ENCODE measurements around the gene LINGO1. TPM values are rescaled to one million over a fixed set of nuclear protein-coding genes. Genes with fewer than 3 reads are reported as not detected.

LINGO1 gene
- total RNA-seq, 1 experiment from 2014 or later = 51.3 TPM

DNA sequence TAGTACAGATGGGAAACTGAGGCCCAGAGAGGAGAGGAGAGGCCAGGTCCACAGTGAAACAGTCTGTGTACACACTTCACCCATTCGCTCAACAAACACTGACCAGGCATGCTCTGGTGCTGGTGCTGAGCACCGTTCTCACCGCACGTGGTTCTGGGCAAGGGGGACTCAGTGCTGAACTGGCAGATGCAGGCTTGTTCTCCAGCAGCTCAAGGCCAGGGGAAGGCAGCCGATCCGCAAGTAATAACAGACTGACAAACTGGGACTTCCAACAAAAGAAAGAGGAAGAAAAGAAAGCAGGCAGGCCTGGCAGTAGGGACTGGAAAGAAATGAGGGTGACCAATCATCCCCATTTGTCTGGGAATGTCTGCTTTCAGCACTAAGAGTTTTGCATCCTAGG, 25.6 kb upstream of the LINGO1 start:
- H3K27me3 Mint-ChIP-seq (ENCODE audit: low read depth) = peaks cover 4% of the 10 kb centered on the region; the same call in 1 of the 2 replicates
- POLR2A ChIA-PET = no interaction called here
- ATAC-seq = no peak
- H3K9me3 Mint-ChIP-seq = peaks cover 7% of the 10 kb centered on the region
- no peak overlapping the region for H3K27ac Mint-ChIP-seq
- TF ChIP-seq, protein P1, sequence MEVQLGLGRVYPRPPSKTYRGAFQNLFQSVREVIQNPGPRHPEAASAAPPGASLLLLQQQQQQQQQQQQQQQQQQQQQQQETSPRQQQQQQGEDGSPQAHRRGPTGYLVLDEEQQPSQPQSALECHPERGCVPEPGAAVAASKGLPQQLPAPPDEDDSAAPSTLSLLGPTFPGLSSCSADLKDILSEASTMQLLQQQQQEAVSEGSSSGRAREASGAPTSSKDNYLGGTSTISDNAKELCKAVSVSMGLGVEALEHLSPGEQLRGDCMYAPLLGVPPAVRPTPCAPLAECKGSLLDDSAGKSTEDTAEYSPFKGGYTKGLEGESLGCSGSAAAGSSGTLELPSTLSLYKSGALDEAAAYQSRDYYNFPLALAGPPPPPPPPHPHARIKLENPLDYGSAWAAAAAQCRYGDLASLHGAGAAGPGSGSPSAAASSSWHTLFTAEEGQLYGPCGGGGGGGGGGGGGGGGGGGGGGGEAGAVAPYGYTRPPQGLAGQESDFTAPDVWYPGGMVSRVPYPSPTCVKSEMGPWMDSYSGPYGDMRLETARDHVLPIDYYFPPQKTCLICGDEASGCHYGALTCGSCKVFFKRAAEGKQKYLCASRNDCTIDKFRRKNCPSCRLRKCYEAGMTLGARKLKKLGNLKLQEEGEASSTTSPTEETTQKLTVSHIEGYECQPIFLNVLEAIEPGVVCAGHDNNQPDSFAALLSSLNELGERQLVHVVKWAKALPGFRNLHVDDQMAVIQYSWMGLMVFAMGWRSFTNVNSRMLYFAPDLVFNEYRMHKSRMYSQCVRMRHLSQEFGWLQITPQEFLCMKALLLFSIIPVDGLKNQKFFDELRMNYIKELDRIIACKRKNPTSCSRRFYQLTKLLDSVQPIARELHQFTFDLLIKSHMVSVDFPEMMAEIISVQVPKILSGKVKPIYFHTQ (CRISPR knock-in tag; IDR thresholded peaks at IDR 0.05) = no peak
- TF ChIP-seq, protein P2, sequence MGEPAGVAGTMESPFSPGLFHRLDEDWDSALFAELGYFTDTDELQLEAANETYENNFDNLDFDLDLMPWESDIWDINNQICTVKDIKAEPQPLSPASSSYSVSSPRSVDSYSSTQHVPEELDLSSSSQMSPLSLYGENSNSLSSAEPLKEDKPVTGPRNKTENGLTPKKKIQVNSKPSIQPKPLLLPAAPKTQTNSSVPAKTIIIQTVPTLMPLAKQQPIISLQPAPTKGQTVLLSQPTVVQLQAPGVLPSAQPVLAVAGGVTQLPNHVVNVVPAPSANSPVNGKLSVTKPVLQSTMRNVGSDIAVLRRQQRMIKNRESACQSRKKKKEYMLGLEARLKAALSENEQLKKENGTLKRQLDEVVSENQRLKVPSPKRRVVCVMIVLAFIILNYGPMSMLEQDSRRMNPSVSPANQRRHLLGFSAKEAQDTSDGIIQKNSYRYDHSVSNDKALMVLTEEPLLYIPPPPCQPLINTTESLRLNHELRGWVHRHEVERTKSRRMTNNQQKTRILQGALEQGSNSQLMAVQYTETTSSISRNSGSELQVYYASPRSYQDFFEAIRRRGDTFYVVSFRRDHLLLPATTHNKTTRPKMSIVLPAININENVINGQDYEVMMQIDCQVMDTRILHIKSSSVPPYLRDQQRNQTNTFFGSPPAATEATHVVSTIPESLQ (CRISPR knock-in tag; IDR thresholded peaks at IDR 0.05) = no peak
- TF ChIP-seq, protein P3, sequence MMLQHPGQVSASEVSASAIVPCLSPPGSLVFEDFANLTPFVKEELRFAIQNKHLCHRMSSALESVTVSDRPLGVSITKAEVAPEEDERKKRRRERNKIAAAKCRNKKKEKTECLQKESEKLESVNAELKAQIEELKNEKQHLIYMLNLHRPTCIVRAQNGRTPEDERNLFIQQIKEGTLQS (CRISPR knock-in tag; conservative IDR thresholded peaks at IDR 0.05) = no peak
- TF ChIP-seq MYBL2 (CRISPR knock-in tag; IDR thresholded peaks at IDR 0.05) (no peak), TEAD1 (CRISPR knock-in tag; IDR thresholded peaks at IDR 0.05) (no peak), CREM (CRISPR knock-in tag; IDR thresholded peaks at IDR 0.05) (no peak), RELA (CRISPR knock-in tag; IDR thresholded peaks at IDR 0.05; ENCODE audit: borderline replicate concordance) (no peak), ZNF396 (CRISPR knock-in tag; IDR thresholded peaks at IDR 0.05; ENCODE audit: borderline replicate concordance) (no peak)
- TF ChIP-seq, protein P4, sequence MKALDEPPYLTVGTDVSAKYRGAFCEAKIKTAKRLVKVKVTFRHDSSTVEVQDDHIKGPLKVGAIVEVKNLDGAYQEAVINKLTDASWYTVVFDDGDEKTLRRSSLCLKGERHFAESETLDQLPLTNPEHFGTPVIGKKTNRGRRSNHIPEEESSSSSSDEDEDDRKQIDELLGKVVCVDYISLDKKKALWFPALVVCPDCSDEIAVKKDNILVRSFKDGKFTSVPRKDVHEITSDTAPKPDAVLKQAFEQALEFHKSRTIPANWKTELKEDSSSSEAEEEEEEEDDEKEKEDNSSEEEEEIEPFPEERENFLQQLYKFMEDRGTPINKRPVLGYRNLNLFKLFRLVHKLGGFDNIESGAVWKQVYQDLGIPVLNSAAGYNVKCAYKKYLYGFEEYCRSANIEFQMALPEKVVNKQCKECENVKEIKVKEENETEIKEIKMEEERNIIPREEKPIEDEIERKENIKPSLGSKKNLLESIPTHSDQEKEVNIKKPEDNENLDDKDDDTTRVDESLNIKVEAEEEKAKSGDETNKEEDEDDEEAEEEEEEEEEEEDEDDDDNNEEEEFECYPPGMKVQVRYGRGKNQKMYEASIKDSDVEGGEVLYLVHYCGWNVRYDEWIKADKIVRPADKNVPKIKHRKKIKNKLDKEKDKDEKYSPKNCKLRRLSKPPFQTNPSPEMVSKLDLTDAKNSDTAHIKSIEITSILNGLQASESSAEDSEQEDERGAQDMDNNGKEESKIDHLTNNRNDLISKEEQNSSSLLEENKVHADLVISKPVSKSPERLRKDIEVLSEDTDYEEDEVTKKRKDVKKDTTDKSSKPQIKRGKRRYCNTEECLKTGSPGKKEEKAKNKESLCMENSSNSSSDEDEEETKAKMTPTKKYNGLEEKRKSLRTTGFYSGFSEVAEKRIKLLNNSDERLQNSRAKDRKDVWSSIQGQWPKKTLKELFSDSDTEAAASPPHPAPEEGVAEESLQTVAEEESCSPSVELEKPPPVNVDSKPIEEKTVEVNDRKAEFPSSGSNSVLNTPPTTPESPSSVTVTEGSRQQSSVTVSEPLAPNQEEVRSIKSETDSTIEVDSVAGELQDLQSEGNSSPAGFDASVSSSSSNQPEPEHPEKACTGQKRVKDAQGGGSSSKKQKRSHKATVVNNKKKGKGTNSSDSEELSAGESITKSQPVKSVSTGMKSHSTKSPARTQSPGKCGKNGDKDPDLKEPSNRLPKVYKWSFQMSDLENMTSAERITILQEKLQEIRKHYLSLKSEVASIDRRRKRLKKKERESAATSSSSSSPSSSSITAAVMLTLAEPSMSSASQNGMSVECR (CRISPR knock-in tag; IDR thresholded peaks at IDR 0.05; ENCODE audit: borderline replicate concordance) = no peak
- no peak for DNase-seq (ENCODE audit: low spot score)
- peaks cover 18% of the 10 kb centered on the region for H3K4me1 Mint-ChIP-seq
- CTCF ChIA-PET = interaction anchor here (1.3 to 15.4 kb wide), 8 partner anchors 22 to 217 kb away, joined by 3 to 237 read pairs (median 8); partner anchors contain the start of gene LINGO1
- H3K36me3 Mint-ChIP-seq = peaks cover 7% of the 10 kb centered on the region
- no peak overlapping the region for H3K4me3 Mint-ChIP-seq

DNA sequence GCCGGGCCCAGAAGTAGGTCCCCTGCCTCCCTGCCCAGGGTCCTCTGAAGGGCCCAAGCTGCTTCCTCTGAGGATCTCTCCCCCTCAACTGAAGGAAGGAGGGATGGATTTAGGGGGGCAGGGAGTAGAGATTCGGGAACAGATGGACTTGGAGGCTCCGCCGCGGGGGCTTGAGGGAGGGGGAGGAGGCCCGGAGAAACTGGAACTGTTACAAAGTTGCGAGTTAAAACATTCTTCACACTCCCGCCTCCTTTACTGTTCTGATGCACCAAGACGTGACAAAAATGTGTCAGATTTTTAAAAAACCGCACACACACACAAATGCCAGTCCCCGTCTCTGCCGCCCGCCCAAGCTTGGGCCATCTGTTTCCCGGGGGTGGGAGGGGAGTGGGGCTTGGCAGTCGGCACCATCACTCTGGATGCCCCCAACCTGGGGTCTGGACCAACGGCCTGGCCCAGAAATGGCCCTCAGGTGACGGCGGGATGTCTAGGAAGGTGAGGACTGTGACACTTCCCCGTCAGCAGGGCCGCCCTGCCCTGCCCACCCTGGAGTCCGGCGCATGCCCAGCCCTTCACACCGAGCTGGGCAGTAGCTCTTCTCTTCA, 25.0 kb upstream of the LINGO1 start:
- CTCF ChIA-PET = interaction anchor here (1.3 to 15.4 kb wide), 11 partner anchors 13 to 217 kb away, joined by 3 to 237 read pairs (median 9); partner anchors contain the start of gene LINGO1
- ATAC-seq (no peak), DNase-seq (ENCODE audit: low spot score) (no peak)
- Mint-ChIP-seq H3K27me3 (ENCODE audit: low read depth) (peaks cover 4% of the 10 kb centered on the region; the same call in 1 of the 2 replicates), H3K4me1 (peaks cover 14% of the 10 kb centered on the region), H3K36me3 (peaks cover 7% of the 10 kb centered on the region), H3K9me3 (peaks cover 7% of the 10 kb centered on the region), H3K4me3 (no peak overlapping the region), H3K27ac (no peak overlapping the region)
- POLR2A ChIA-PET = no interaction called here
- no peak for TF ChIP-seq CREB1 (CRISPR knock-in tag; IDR thresholded peaks at IDR 0.05)
- TF ChIP-seq MYBL2 (CRISPR knock-in tag; IDR thresholded peaks at IDR 0.05) = no peak
- TF ChIP-seq GTF2I (CRISPR knock-in tag; conservative IDR thresholded peaks at IDR 0.05) = no peak
- TF ChIP-seq, protein P5, sequence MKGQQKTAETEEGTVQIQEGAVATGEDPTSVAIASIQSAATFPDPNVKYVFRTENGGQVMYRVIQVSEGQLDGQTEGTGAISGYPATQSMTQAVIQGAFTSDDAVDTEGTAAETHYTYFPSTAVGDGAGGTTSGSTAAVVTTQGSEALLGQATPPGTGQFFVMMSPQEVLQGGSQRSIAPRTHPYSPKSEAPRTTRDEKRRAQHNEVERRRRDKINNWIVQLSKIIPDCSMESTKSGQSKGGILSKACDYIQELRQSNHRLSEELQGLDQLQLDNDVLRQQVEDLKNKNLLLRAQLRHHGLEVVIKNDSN (CRISPR knock-in tag; IDR thresholded peaks at IDR 0.05) = no peak
- TF ChIP-seq, protein P6, sequence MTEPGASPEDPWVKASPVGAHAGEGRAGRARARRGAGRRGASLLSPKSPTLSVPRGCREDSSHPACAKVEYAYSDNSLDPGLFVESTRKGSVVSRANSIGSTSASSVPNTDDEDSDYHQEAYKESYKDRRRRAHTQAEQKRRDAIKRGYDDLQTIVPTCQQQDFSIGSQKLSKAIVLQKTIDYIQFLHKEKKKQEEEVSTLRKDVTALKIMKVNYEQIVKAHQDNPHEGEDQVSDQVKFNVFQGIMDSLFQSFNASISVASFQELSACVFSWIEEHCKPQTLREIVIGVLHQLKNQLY (CRISPR knock-in tag; IDR thresholded peaks at IDR 0.05) = no peak
- no peak for TF ChIP-seq JAZF1 (CRISPR knock-in tag; IDR thresholded peaks at IDR 0.05)
- no peak for TF ChIP-seq GRHL2 (CRISPR knock-in tag; IDR thresholded peaks at IDR 0.05; ENCODE audit: insufficient replicate concordance, severe bottlenecking)
- no peak for TF ChIP-seq SMAD4 (CRISPR knock-in tag; IDR thresholded peaks at IDR 0.05)
- no peak for TF ChIP-seq NR1H2 (CRISPR knock-in tag; IDR thresholded peaks at IDR 0.05)
- TF ChIP-seq ESRRA (CRISPR knock-in tag; IDR thresholded peaks at IDR 0.05; ENCODE audit: borderline replicate concordance) = no peak
- TF ChIP-seq JUN (CRISPR knock-in tag; IDR thresholded peaks at IDR 0.05) = no peak
- TF ChIP-seq, protein P7, sequence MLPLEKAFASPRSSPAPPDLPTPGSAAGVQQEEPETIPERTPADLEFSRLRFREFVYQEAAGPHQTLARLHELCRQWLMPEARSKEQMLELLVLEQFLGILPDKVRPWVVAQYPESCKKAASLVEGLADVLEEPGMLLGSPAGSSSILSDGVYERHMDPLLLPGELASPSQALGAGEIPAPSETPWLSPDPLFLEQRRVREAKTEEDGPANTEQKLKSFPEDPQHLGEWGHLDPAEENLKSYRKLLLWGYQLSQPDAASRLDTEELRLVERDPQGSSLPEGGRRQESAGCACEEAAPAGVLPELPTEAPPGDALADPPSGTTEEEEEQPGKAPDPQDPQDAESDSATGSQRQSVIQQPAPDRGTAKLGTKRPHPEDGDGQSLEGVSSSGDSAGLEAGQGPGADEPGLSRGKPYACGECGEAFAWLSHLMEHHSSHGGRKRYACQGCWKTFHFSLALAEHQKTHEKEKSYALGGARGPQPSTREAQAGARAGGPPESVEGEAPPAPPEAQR (CRISPR knock-in tag; IDR thresholded peaks at IDR 0.05) = no peak
- no peak for TF ChIP-seq ZNF671 (CRISPR knock-in tag; IDR thresholded peaks at IDR 0.05)

All from WTC11 (cell line).